ENCODE data around the gene RPTOR. TPM values are rescaled to one million over a fixed set of nuclear protein-coding genes. Genes with fewer than 3 reads are reported as not detected.

Gene RPTOR
- total RNA-seq, 1 donor from 2014 or later = 35.7 TPM

DNA sequence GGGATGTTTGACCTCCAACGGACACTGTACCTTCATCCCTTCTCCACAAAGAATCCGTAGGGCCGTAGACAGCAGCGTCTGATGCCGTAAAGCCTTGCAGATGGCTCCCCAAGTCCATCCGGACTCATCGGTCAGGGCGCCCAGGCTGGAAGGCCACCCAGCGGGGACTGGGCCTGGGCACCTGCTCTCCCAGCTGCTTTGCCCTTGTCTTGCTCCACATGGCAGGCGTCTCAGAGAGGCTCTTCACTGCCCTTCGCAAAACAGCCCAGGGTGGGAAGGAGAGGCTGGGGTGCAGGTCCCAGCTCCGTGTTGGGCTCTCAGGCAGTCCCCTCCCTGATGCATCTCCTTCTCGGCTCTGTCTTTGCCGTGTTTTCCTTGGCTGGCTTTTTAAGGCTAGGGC lies 6.2 kb upstream of the RPTOR start:
- DNase-seq (ENCODE audit: low spot score) (no peak), ATAC-seq (no peak)
- intact Hi-C loops (cut with DNase I) = no loop called here

DNA sequence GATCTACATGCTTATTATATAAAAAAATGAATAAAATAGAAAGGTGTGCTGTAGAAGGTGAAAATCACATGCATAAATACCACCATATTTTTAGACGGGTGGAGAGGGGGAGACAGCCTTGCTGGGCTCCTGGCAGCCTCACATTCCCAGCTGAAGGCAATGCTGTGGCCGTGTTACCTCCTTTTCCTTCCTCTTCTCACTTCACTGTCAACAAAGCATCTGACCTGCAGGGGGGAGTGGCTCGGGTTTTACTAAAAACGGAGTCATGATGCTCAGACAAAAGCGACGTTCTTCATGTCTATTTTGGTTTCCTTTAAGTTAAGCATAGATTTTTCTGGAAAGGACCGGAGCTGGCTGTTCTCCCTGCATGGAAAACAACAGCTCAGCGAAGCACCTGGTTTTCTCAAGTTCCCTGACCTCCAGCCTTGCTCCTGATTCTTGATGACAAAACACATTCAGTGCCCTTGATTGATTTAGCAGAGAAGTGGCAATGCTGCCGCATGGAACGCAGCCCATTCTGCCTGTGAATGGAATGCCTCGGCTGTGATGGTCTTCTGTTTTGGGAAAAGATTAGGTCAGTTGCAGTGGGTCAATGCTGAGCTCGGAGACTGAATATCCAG lies 5.5 kb upstream of the RPTOR start:
- ATAC-seq = no peak
- no peak for DNase-seq (ENCODE audit: low spot score)
- intact Hi-C loops (cut with DNase I) = no loop called here

DNA sequence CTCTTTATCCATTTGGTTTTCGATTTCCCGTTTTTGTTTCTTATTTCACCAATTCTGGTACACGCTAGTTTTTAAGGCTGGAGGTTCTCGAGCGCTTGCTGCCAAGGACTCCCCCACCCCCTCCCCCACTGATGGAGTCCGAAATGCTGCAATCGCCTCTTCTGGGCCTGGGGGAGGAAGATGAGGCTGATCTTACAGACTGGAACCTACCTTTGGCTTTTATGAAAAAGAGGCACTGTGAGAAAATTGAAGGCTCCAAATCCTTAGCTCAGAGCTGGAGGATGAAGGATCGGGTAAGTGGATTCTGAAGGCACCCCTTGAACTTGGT lies 825 bp downstream of the RPTOR start:
- intact Hi-C loops (cut with DNase I) = no loop called here
- no peak for ATAC-seq
- DNase-seq (ENCODE audit: low spot score) = no peak

DNA sequence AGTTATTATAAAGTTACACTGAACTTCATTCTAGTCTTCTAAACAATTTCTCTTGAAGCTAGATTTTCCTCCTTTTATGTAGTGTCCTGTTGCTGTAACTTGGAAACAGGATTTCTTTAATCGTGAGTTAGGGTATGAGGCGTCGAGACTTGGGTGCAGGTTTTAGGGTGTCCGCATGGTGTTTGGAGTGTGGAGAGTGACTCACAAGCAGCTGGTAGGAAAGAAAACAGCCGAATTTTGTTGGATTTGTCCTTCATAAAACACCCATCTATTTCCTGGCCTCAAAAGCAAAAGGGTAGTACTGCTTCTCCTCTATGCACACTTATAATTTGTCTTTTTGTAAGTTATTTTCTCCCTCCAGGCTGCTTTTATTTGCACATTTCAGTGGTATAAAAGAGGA lies 1.6 kb downstream of the RPTOR start:
- intact Hi-C loops (cut with DNase I) = no loop called here
- no peak for DNase-seq (ENCODE audit: low spot score)
- no peak for ATAC-seq

DNA sequence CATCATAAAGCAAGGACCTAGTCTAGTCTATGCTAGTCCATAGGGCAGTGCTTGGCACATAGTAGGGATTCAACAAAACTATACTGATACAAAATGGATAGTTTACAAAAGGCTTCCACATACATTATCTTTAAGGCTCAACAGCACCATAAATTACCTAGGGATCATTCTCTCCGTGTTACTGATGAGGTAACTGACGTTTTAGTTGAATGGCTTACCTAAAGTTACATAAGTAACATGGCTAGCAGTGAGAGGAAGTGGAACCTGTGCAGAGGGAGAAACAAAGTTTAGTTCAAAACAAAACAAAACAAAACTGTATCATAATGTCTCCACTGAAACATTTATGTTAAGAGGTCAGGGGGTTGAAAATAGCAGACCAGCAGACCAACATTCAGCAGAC lies 7.9 kb downstream of the RPTOR start:
- ATAC-seq = no peak
- no peak for DNase-seq (ENCODE audit: low spot score)

DNA sequence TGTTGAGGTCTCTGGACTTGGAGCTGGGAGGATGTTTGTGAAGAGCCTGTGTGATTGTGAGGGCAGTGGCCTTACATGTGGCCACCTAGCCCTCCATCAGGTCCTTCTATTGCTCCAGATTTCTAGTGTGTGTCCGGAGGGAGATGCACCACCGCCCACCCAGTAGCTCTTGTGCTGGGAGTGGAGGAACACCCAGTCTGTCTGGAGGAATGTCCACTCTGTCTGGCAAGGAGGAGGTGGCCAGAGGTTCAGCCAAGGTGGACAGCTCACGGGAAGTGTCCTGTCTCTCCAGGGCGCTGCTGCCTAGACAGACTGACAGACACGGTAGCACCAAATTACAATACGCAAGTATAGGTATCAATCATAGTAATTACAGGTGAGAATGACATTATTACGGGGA lies 10.6 kb downstream of the RPTOR start:
- intact Hi-C loops (cut with DNase I) = no loop called here
- DNase-seq (ENCODE audit: low spot score) = no peak
- ATAC-seq = no peak

More for the DNA sequence above, 7.9 kb downstream of the RPTOR start:
- intact Hi-C loops (cut with DNase I) = no loop called here

DNA sequence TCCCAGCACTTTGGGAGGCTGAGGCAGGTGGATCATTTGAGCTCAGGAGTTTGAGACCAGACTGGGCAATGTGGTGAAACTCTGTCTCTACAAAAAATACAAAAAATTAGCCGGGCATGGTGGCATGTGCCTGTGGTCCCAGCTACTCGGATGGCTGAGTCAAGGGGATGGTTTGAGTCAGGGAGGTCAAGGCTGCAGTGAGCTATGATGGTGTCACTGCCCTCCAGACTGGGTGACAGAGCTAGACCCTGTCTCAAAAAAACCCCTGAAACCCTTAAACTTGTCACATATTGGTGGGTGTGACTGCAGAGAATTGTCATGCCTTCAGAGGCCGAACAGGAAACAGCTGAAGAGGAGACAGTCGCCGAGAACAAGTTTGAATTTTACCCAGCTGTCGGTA lies 13.4 kb downstream of the RPTOR start:
- no peak for DNase-seq (ENCODE audit: low spot score)

DNA sequence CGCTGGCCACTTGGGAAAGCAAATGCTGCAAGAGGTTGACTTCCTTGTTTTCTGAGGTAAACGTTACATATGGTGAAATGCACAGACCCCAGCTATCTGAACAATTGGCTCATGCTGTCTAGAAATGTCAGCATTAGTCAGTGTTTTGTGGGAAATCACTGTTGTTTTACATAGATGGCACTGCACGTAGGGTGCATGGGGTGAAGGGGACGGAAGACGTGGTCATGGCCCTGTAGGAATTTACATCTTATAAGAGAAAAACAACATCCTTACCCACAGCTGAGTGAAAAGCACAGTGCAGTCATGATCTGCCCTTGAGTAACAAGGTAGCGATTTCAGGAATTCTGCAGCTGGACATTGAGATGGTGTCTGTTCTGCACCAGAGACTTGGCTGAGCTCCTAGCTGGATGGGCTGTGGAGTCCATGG lies 15.2 kb downstream of the RPTOR start:
- intact Hi-C loops (cut with DNase I) = no loop called here
- ATAC-seq = no peak
- DNase-seq (ENCODE audit: low spot score) = no peak

More for the DNA sequence above, 13.4 kb downstream of the RPTOR start:
- ATAC-seq = no peak
- intact Hi-C loops (cut with DNase I) = no loop called here

DNA sequence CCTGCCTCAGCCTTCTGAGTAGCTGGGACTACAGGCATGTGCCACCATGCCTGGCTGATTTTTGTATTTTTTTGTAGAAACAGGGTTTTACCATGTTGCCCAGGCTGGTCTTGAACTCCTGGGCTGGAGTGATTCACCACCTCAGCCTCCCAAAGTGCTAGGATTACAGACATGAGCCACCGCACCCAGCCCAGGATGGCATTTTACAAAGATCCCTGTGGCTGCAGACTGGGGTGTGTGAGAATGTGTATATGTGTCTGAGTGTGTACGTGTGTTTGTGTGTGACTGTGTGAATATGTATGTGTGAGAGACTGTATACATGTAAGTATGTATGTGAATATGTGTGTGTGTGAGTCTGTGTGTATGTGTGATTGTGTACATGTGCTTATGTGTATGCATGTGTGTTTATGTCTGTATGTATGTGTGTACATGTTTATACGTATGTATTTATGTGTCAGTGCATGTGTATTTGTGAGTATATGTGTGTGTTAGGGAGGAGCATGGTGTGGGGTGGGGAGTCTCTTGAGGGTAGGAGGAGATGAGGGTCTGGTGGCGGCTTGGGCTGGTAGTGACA lies 17.0 kb downstream of the RPTOR start:
- intact Hi-C loops (cut with DNase I) = no loop called here
- ATAC-seq (no peak), DNase-seq (ENCODE audit: low spot score) (no peak)

DNA sequence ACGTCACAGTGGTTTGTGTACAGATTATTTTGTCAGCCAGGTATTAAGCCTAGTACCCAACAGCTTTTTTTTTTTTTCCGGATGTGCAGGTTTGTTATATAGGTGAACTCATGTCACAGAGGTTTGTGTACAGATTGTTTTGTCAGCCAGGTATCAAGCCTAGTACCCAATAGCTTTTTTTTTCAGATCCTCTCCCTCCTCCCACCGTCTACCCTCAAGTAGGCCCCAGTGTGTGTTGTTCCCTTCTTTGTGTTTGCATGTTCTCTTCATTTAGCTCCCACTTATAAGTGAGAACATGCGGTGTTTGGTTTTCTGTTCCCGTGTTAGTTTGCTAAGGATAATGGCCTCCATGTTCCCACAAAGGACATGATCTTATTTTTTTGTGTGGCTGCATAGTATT lies 19.9 kb downstream of the RPTOR start:
- no peak for ATAC-seq
- no peak for DNase-seq (ENCODE audit: low spot score)
- intact Hi-C loops (cut with DNase I) = no loop called here

DNA sequence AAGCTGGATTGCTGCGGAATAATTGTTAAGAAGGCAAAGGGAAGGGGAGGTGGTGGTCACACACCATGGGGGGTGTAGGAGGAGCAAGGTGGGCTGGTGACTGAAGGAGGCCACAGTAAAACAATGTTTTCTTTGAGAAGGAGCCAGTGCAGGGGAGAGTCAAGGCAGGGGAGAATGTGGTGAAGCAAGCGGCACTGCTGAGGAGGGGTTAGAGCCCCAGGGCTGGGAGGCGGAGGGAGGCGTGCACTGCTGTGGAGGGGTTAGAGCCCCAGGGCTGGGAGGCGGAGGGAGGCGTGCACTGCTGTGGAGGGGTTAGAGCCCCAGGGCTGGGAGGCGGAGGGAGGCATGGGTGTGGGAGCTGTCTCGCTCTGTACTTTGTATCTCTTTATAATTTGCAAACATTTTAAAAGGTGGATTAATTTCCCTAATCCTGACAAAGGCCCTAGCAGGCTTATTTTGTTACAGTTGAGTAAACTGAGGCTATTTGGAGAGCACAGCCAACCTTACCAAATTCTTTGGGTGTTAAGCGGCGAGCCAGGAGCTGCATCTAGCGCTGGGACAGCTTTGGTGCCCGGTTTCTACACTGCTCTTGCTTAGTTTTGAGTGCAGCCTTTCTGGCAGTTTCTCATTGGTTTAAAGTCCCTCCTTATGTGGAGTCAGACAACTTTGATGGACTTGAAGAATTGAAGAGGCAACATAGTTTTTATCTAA lies 20.9 kb downstream of the RPTOR start:
- no peak for ATAC-seq
- intact Hi-C loops (cut with DNase I) = no loop called here
- no peak for DNase-seq (ENCODE audit: low spot score)

DNA sequence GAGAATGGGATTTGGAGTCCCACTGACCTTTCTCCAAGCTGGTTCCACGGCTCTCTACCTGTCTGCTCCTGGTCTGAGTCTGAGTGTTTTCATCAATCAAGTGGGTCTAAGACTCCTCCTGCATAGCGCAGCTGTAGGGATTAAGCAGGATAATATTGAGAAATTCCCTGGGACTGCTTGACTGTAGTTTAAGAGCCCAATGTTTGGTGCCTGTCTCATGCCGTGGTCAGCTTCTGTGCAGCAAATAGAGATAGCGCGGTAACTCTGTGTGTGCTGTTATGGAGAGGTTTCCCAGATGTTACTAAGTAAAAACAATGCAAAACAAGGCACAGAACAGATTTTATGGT lies 21.4 kb downstream of the RPTOR start:
- ATAC-seq (no peak), DNase-seq (ENCODE audit: low spot score) (no peak)
- intact Hi-C loops (cut with DNase I) = no loop called here

DNA sequence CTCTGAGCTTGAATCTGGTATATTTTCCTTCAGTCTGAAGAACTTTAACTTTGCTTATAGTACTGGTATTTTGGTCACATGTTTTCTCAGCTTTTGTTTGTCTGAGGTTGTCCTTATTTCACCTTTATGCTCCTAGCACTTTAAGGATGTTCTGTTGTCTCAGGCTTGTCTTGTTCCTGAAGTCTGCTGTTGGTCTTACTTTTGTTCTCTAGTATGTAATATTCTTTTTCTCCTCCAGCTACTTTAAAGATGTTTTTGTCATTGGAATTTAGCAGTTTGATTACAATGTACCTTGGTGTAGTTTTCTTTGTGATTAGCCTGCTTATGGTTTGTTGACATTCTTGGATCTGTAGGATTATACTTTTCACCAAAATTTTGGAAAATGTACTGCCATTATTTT lies 23.6 kb downstream of the RPTOR start:
- ATAC-seq (no peak), DNase-seq (ENCODE audit: low spot score) (no peak)
- intact Hi-C loops (cut with DNase I) = no loop called here

DNA sequence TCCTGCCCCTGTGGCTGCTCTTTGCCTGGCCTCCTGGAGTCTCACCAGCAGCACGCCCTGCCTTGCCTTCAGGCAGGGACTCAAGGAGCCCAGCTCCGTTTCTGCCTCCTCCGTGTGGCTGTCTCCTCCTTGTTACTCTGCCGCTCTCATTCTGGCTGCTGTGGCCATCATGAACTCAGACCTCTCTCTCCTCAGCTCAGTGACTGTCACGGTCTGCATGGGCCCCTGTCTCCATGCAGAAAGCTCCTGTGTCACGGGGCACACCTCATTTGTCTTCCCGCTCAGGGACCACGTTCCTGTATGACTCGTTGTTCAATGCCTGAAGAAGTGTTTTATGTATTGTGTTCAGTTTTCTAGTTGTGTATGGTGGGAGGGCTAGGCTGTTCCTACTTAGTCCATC lies 25.3 kb downstream of the RPTOR start:
- no peak for DNase-seq (ENCODE audit: low spot score)
- ATAC-seq = no peak
- intact Hi-C loops (cut with DNase I) = loop anchor here (10.0 kb wide), 1 partner anchor 145 kb away; no protein-coding TSS in a partner anchor

DNA sequence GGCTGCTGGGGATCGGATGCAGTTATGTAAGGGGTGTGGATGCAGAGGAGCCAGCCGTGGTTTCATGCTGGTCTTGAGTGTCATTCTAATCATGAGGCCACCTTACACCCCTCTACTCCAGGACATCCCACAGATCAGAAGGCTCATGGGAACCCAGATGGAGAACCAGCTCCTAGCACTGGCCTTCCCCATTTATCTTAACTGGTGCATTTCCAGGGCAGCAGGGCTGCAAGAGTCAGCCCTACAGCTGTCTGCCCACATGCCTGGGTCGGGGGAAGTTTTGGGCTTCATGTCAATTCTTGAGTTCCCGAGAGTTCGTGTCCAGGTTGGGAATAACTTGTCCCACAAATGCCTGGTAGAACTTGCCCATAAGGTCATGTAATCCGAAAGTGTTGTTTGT lies 29.1 kb downstream of the RPTOR start:
- no peak for DNase-seq (ENCODE audit: low spot score)
- intact Hi-C loops (cut with DNase I) = loop anchor here (10.0 kb wide), 1 partner anchor 149 kb away; no protein-coding TSS in a partner anchor
- ATAC-seq = no peak

DNA sequence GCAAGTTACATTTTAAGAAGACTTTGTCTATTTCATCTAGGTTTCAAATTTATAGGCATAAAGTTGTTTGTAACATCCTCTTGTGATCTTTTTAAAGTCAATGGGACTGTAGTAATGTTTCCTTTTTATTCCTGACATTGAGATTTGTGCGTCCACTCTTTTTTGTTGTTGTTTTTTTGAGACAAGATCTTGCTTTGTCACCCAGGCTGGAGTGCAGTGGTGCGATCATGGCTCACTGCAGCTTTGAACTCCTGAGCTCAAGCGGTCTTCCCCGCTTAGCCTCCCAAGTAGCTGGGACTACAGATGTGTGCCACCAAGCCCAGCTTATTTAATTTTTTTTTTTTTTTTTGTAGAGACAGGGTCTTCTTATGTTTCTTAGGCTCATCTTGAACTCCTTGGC lies 29.9 kb downstream of the RPTOR start:
- ATAC-seq = no peak
- intact Hi-C loops (cut with DNase I) = loop anchor here (10.0 kb wide), 1 partner anchor 150 kb away; no protein-coding TSS in a partner anchor
- DNase-seq (ENCODE audit: low spot score) = no peak

DNA sequence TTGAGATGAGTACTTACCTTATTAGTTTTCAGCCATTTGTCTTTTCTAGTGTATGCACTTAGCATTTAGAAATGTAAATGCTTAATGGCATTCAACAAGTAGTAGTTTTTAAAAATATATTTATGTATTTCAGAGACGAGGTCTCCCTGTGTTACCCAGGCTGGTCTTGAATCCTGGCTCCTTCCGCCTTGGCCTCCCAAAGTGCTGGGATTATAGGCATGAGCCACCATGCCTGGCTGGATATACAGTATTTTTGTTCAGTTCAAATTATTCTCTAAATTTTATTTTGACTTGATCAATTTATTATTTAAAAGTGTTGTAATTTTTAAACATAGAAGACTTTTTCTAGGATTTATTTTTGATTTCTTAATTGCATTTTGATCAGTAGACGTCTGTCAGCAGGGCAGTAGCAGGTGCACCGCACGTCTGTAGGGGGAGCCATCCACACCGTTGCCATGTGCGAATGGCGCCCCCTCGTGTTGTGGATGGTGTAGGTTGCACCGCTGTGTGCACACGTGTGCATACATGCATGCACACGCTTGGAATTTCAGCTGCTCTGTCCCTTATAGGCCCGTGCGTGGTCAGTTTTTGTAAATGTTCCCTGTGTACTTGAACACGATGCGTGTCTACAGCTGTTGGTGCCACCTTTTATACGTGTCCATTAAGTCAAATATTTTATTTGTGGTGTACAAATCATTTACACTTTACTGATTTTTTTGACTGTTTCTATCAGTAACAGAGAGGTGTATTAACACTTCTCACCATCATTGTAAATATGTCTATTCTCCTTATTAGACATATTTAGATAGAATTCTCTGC lies 30.6 kb downstream of the RPTOR start:
- intact Hi-C loops (cut with DNase I) = loop anchor here (10.0 kb wide), 1 partner anchor 150 kb away; no protein-coding TSS in a partner anchor
- DNase-seq (ENCODE audit: low spot score) = peak; percentile 88
- ATAC-seq = peak; percentile 88

DNA sequence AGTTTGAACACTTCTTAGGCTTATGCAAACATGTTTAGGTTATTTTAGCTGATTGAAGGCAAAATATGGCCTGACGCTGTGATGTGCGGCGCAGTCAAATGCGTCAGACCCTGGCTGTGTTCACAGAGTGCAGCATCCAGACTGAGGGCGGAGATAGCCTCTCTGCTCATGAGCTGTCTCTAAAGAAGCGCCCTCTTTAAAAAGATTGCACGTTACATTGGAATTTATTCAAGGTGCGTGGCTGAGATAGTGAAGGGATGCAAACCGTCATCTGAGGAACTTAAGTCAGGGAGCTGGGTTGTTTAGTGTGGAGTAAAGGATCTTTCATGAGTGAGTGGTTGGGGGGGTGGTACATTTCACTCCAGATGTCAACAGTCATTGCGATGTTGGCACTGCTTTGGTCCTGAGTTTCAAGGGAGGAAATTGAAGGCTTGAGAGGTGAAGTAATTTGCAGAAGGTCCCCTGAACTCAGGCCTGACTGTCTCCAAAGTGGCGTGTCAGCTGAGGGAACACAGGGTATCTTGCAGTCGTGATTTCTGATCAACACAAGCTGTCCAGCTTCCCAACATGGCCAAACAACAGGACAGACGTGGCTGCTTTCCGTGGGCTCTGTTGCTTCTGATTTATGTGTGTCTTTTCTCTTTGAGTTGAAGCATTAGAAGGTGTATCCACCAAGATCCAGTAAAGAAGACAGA lies 33.4 kb downstream of the RPTOR start:
- intact Hi-C loops (cut with DNase I) = loop anchor here (10.0 kb wide), 1 partner anchor 153 kb away; no protein-coding TSS in a partner anchor
- ATAC-seq = no peak
- no peak for DNase-seq (ENCODE audit: low spot score)

All from sciatic nerve (tissue), 2 donors.